ENCODE results near the gene ADAMTS1. TPM values are rescaled to one million over a fixed set of nuclear protein-coding genes. Genes with fewer than 3 reads are reported as not detected.

Gene ADAMTS1
- polyA plus RNA-seq, 3 donors, result 0.01 TPM; not detected in 2

GRCh38 chr21:26810266-26810665 is 34.9 kb downstream of the ADAMTS1 start:
- Histone ChIP-seq H4K20me1 (ENCODE audit: insufficient read depth, low read length) (no peaks in the 10 kb centered on the region), H3K4me3 (replicated peaks in 1 of 3; ENCODE audit: low read depth in 2 of 3, low read length in 3 of 3) (no peak overlapping the region), H3K9ac (ENCODE audit: insufficient read depth, low read length, poor library complexity, severe bottlenecking) (no peak overlapping the region), H3K4me1 (ENCODE audit: control insufficient read depth in 1 of 2, insufficient read depth in 2 of 2, low read length in 2 of 2) (no peaks in the 10 kb centered on the region), H3K27me3 (ENCODE audit: control insufficient read depth in 2 of 2, insufficient read depth in 2 of 2, low read length in 2 of 2) (no peaks in the 10 kb centered on the region), H2AFZ (ENCODE audit: insufficient read depth, low read depth, low read length, poor library complexity, severe bottlenecking) (no peak overlapping the region), H3K79me2 (ENCODE audit: insufficient read depth, low read length) (no peaks in the 10 kb centered on the region), H3K4me2 (replicated peaks; ENCODE audit: extremely low read depth, low read length, poor library complexity, severe bottlenecking) (no peak overlapping the region), H3K9me3 (replicated peaks in 1 of 2; ENCODE audit: control insufficient read depth in 1 of 2, insufficient read depth in 1 of 2, low read length in 2 of 2) (no peaks in the 10 kb centered on the region), H3K27ac (ENCODE audit: low read depth in 1 of 2, low read length in 2 of 2) (no peak overlapping the region), H3K36me3 (replicated peaks in 1 of 2; ENCODE audit: control insufficient read depth in 1 of 2, insufficient read depth in 2 of 2, low read length in 2 of 2) (no peaks in the 10 kb centered on the region)
- TF ChIP-seq CTCF (IDR thresholded peaks at IDR 0.05), result no peak
- no peak for DNase-seq
- no CpG with 5 or more reads among the region's 5 CpGs for WGBS (ENCODE audit: insufficient coverage)
- intact Hi-C loops (cut with micrococcal nuclease), result no loop called here
- Mint-ChIP-seq H3K9me3 (peaks cover 0 to 4% (median 0%) of the 10 kb centered on the region in 7 donors), H3K36me3 (no peaks in the 10 kb centered on the region), H3K27ac (no peak overlapping the region), H3K4me1 (no peaks in the 10 kb centered on the region), H3K27me3 (ENCODE audit: low read depth in 3 of 3) (no peaks in the 10 kb centered on the region), H3K4me3 (no peak overlapping the region)

GRCh38 chr21:26809745-26810144 is 35.5 kb downstream of the ADAMTS1 start:
- H3K27me3 Mint-ChIP-seq (ENCODE audit: low read depth in 3 of 3), result no peaks in the 10 kb centered on the region
- no peak overlapping the region for H3K4me3 ChIP-seq (replicated peaks in 1 of 3; ENCODE audit: low read depth in 2 of 3, low read length in 3 of 3)
- H4K20me1 ChIP-seq (ENCODE audit: insufficient read depth, low read length), result no peaks in the 10 kb centered on the region
- H3K36me3 Mint-ChIP-seq, result no peaks in the 10 kb centered on the region
- DNase-seq, result no peak
- H3K4me1 ChIP-seq (ENCODE audit: control insufficient read depth in 1 of 2, insufficient read depth in 2 of 2, low read length in 2 of 2), result no peaks in the 10 kb centered on the region
- intact Hi-C loops (cut with micrococcal nuclease), result no loop called here
- no peak for TF ChIP-seq CTCF (IDR thresholded peaks at IDR 0.05)
- no peaks in the 10 kb centered on the region for H3K27me3 ChIP-seq (ENCODE audit: control insufficient read depth in 2 of 2, insufficient read depth in 2 of 2, low read length in 2 of 2)
- peaks cover 0 to 4% (median 0%) of the 10 kb centered on the region in 7 donors for H3K9me3 Mint-ChIP-seq
- no peaks in the 10 kb centered on the region for H3K79me2 ChIP-seq (ENCODE audit: insufficient read depth, low read length)
- no peak overlapping the region for H2AFZ ChIP-seq (ENCODE audit: insufficient read depth, low read depth, low read length, poor library complexity, severe bottlenecking)
- H3K4me3 Mint-ChIP-seq, result no peak overlapping the region
- no peak overlapping the region for H3K9ac ChIP-seq (ENCODE audit: insufficient read depth, low read length, poor library complexity, severe bottlenecking)
- no peak overlapping the region for H3K27ac Mint-ChIP-seq
- H3K9me3 ChIP-seq (replicated peaks in 1 of 2; ENCODE audit: control insufficient read depth in 1 of 2, insufficient read depth in 1 of 2, low read length in 2 of 2), result no peaks in the 10 kb centered on the region
- H3K36me3 ChIP-seq (replicated peaks in 1 of 2; ENCODE audit: control insufficient read depth in 1 of 2, insufficient read depth in 2 of 2, low read length in 2 of 2), result no peaks in the 10 kb centered on the region
- no CpG with 5 or more reads among the region's 4 CpGs for WGBS (ENCODE audit: insufficient coverage)
- no peak overlapping the region for H3K4me2 ChIP-seq (replicated peaks; ENCODE audit: extremely low read depth, low read length, poor library complexity, severe bottlenecking)
- H3K27ac ChIP-seq (ENCODE audit: low read depth in 1 of 2, low read length in 2 of 2), result no peak overlapping the region
- H3K4me1 Mint-ChIP-seq, result no peaks in the 10 kb centered on the region
